A549 (cell line): ENCODE results near the gene DDR2. TPM values are rescaled to one million over a fixed set of nuclear protein-coding genes. Genes with fewer than 3 reads are reported as not detected.

Experiments
- ATAC-seq, 2 experiments: fragments of 200-7000 bp in 1 of 2; fragments of >200 bp in 1 of 2; cut with Nextera tagmentation in 1 of 2; cut with Tn5 transposase in 1 of 2; 3 replicates each; pipeline versions ENCODE4 v1.8.0 to v1.9.1; 2018 to 2020; ENCODE audit warnings: mild to moderate bottlenecking in 1 of 2, moderate library complexity in 1 of 2
- CTCF ChIA-PET: fragments of 300-600 bp; sonication (Branson Sonifier 250); formaldehyde crosslinking; extraction: SDS; loops from one replicate; lab custom pipeline; 2021; ENCODE audit warnings: antibody characterized with exemption, inconsistent platforms; lab: Yijun Ruan, JAX
- POLR2A ChIA-PET: fragments of 350-600 bp; formaldehyde crosslinking; extraction: SDS; loops from one replicate; lab custom pipeline; 2021; ENCODE audit warnings: antibody characterized with exemption, inconsistent platforms; lab: Yijun Ruan, JAX
- DNase-seq, 2 experiments: peaks; one replicate each; pipeline versions ENCODE4 v3.0.0 to v3.0.0-alpha.2; 2011 to 2016; ENCODE audit warnings: low read depth in 1 of 2, low spot score in 1 of 2
- FAIRE-seq: peaks from 2 replicates; lab custom pipeline; 2011; peaks lifted over from hg19 to GRCh38; lab: Jason Lieb, UNC
- H3K27ac ChIP-seq, 2 experiments: fragments of >200 bp; sonication (Bioruptor Twin); formaldehyde crosslinking; 3 replicates each; pipeline ENCODE4 v1.5.1; 2016 to 2017
- H3K4me1 ChIP-seq: fragments of >200 bp; sonication (Bioruptor Twin); formaldehyde crosslinking; 3 replicates; pipeline ENCODE4 v1.6.1; 2016
- H3K4me2 ChIP-seq: fragments of >200 bp; sonication (Bioruptor Twin); formaldehyde crosslinking; 3 replicates; pipeline ENCODE4 v1.6.1; 2016
- H3K4me3 ChIP-seq: fragments of >200 bp; sonication (Bioruptor Twin); formaldehyde crosslinking; 3 replicates; pipeline ENCODE4 v1.5.1; 2016
- H3K9me3 ChIP-seq: fragments of >200 bp; sonication (Bioruptor Twin); formaldehyde crosslinking; 3 replicates; pipeline ENCODE4 v1.6.1; 2016
- CBX2 ChIP-seq: fragments of 200-600 bp; sonication (generic); IDR thresholded peaks from 2 replicates; pipeline ENCODE4 v1.6.1; 2016; ENCODE audit warnings: low read depth, mild to moderate bottlenecking, borderline replicate concordance
- CHD2 ChIP-seq: fragments of 150-350 bp; IDR thresholded peaks from 2 replicates; pipeline ENCODE4 v1.6.1; 2014; ENCODE audit warnings: low read length; ENCODE audit not compliant: partially characterized antibody
- EHF ChIP-seq: fragments of 250-450 bp; sonication (Bioruptor Pico); IDR thresholded peaks from 2 replicates; pipeline ENCODE4 v1.5.0; 2020; ENCODE audit warnings: mild to moderate bottlenecking
- EHMT2 ChIP-seq: fragments of 200-600 bp; sonication (generic); IDR thresholded peaks from 2 replicates; pipeline ENCODE4 v1.6.1; 2016; ENCODE audit warnings: antibody characterized with exemption, low read depth, mild to moderate bottlenecking, moderate library complexity
- FOSL2 ChIP-seq, 2 experiments: fragments of 450-650 bp in 1 of 2; fragments of >200 bp in 1 of 2; sonication (Bioruptor Twin) in 1 of 2; formaldehyde crosslinking; IDR thresholded peaks; 2 replicates each; pipeline versions ENCODE4 v1.5.0 to v1.6.1; 2016 to 2020; ENCODE audit warnings: mild to moderate bottlenecking in 1 of 2, moderate library complexity in 1 of 2
- FOXS1 ChIP-seq: fragments of 250-450 bp; sonication (Bioruptor Pico); IDR thresholded peaks from 2 replicates; pipeline ENCODE4 v1.5.0; 2020; ENCODE audit warnings: mild to moderate bottlenecking, moderate library complexity
- HDAC2 ChIP-seq: fragments of 200-600 bp; sonication (generic); IDR thresholded peaks from 2 replicates; pipeline ENCODE4 v1.6.1; 2016
- HOXB13 ChIP-seq: fragments of 250-450 bp; sonication (Bioruptor Pico); IDR thresholded peaks from 2 replicates; pipeline ENCODE4 v1.5.0; 2020; ENCODE audit warnings: low read depth, mild to moderate bottlenecking, moderate library complexity
- HOXB5 ChIP-seq: fragments of 250-450 bp; sonication (Bioruptor Pico); IDR thresholded peaks from 2 replicates; pipeline ENCODE4 v1.5.0; 2020; ENCODE audit warnings: mild to moderate bottlenecking, moderate library complexity
- JUNB ChIP-seq: fragments of >200 bp; sonication (Bioruptor Twin); formaldehyde crosslinking; IDR thresholded peaks from 2 replicates; pipeline ENCODE4 v1.6.1; 2016
- KDM1A ChIP-seq: fragments of 200-600 bp; sonication (generic); IDR thresholded peaks from 2 replicates; pipeline ENCODE4 v1.6.1; 2016; ENCODE audit warnings: low read depth, mild to moderate bottlenecking
- MAZ ChIP-seq: fragments of 150-350 bp; IDR thresholded peaks from 2 replicates; pipeline ENCODE4 v1.6.1; 2014; ENCODE audit warnings: antibody characterized with exemption, low read depth, low read length, borderline replicate concordance
- MYC ChIP-seq: IDR thresholded peaks from 2 replicates; pipeline ENCODE4 v1.6.1; 2012; ENCODE audit warnings: mild to moderate bottlenecking, inconsistent platforms, low read length, improper control_type of control experiment, borderline replicate concordance
- POLR2AphosphoS2 ChIP-seq: conservative IDR thresholded peaks from 2 replicates; pipeline ENCODE4 v1.6.1; 2012; ENCODE audit warnings: low read length, improper control_type of control experiment, inconsistent platforms
- RCOR1 ChIP-seq: fragments of 150-350 bp; IDR thresholded peaks from 2 replicates; pipeline ENCODE4 v1.6.1; 2014; ENCODE audit warnings: antibody characterized with exemption, low read length, low read depth
- RNF2 ChIP-seq: fragments of 200-600 bp; sonication (generic); IDR thresholded peaks from 2 replicates; pipeline ENCODE4 v1.6.1; 2016; ENCODE audit warnings: low read depth, mild to moderate bottlenecking, antibody characterized with exemption, moderate library complexity, borderline replicate concordance
- SMC3 ChIP-seq: fragments of >200 bp; sonication (Bioruptor Twin); formaldehyde crosslinking; IDR thresholded peaks from 3 replicates; pipeline ENCODE4 v1.6.1; 2018; ENCODE audit warnings: inconsistent platforms
- TP53 ChIP-seq: fragments of 250-450 bp; sonication (Bioruptor Pico); IDR thresholded peaks from 2 replicates; pipeline ENCODE4 v1.5.0; 2021; ENCODE audit warnings: mild to moderate bottlenecking, moderate library complexity
- ZC3H11A ChIP-seq: fragments of 450-650 bp; IDR thresholded peaks from 2 replicates; pipeline ENCODE4 v1.6.1; 2014; ENCODE audit warnings: antibody characterized with exemption, mild to moderate bottlenecking
- ZFP36 ChIP-seq: fragments of 450-650 bp; IDR thresholded peaks from 2 replicates; pipeline ENCODE4 v1.6.1; 2014; ENCODE audit warnings: borderline replicate concordance; ENCODE audit not compliant: partially characterized antibody
- ZNF302 ChIP-seq: fragments of 250-450 bp; sonication (Bioruptor Pico); IDR thresholded peaks from 2 replicates; pipeline ENCODE4 v1.9.0; 2021; ENCODE audit warnings: inconsistent platforms, mild to moderate bottlenecking, moderate library complexity
- ZSCAN20 ChIP-seq: fragments of 250-450 bp; sonication (Bioruptor Pico); IDR thresholded peaks from 2 replicates; pipeline ENCODE4 v1.8.0; 2022; ENCODE audit warnings: mild to moderate bottlenecking, moderate library complexity
- WGBS: methylation state at CpG from one replicate; pipeline ENCODE4 v1.1.6; 2017; ENCODE audit errors: missing lambda C conversion rate; 5-methylcytosine and 5-hydroxymethylcytosine counted together
- polyA plus RNA-seq, 4 experiments: library from polyadenylated mRNA; depleted of rRNA in 3 of 4; stranded (reverse); fragments of >200 nt; fragmentation: RNase III in 1 of 4; extraction: RNeasy Plus Mini Kit Qiagen cat#74134 plus additional on column Dnase treatment in 1 of 4; gene quantifications; 2 replicates in 3 of 4; 3 replicates in 1 of 4; pipeline ENCODE4 v1.2.3, GENCODE V29; 2011 to 2017
- TF ChIP-seq, protein P1 (sequence below): fragments of 250-450 bp; sonication (Bioruptor Pico); IDR thresholded peaks from 2 replicates; pipeline ENCODE4 v1.5.0; 2020; ENCODE audit warnings: low read depth, mild to moderate bottlenecking, moderate library complexity
- TF ChIP-seq, protein P2 (sequence below): fragments of 250-450 bp; sonication (Bioruptor Pico); IDR thresholded peaks from 2 replicates; pipeline ENCODE4 v1.5.0; 2021; ENCODE audit warnings: mild to moderate bottlenecking, moderate library complexity, borderline replicate concordance
- TF ChIP-seq, protein P3 (sequence below): fragments of 150-350 bp; IDR thresholded peaks from 2 replicates; pipeline ENCODE4 v1.6.1; 2014; ENCODE audit warnings: low read depth, mild to moderate bottlenecking, low read length
- TF ChIP-seq, protein P4 (sequence below): fragments of 450-650 bp; IDR thresholded peaks from 2 replicates; pipeline ENCODE4 v1.6.1; 2014; ENCODE audit warnings: antibody characterized with exemption
- TF ChIP-seq, protein P5 (sequence below): fragments of >200 bp; sonication (Bioruptor Twin); formaldehyde crosslinking; IDR thresholded peaks from 3 replicates; pipeline ENCODE4 v1.5.1; 2016
- TF ChIP-seq, protein P6 (sequence below): IDR thresholded peaks from 2 replicates; pipeline ENCODE4 v1.6.1; 2012
- TF ChIP-seq, protein P7 (sequence below): fragments of >200 bp; sonication (Bioruptor Twin); formaldehyde crosslinking; IDR thresholded peaks from 3 replicates; pipeline ENCODE4 v1.6.1; 2016

Gene DDR2
- polyA plus RNA-seq, 2 of the 4 experiments (the other 2 are of a cell fraction): 0.14 to 0.49 TPM

DNA sequence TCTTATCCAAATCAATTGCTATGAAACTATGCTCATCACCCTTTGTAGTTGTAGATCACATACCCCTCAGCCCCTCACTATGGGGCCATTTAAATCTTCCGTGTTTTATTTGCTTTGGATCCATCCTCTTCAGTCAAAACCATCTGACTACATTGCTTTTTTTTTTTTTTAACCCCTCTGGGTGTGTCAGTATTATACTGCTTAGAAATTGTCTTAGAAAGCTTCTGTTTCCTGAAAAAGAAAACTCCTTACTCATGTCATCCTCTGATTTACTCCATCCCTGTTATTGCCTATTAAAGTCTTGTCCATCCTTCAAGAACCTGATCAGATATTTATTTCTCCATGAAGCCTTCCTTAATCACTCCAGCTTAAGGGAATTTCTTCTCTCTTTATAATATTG lies 84.3 kb downstream of the DDR2 start:
- FAIRE-seq (no peak), DNase-seq (no peak), ATAC-seq (no peak)
- Histone ChIP-seq H3K27ac (no peak overlapping the region), H3K4me2 (no peak overlapping the region), H3K4me3 (no peak overlapping the region), H3K9me3 (no peaks in the 10 kb centered on the region), H3K4me1 (no peaks in the 10 kb centered on the region)
- POLR2A ChIA-PET: no interaction called here
- 52% methylated on average over 1 of the region's 1 CpG for WGBS
- CTCF ChIA-PET: no interaction called here
- TF ChIP-seq RNF2: no peak
- TF ChIP-seq, protein P1, sequence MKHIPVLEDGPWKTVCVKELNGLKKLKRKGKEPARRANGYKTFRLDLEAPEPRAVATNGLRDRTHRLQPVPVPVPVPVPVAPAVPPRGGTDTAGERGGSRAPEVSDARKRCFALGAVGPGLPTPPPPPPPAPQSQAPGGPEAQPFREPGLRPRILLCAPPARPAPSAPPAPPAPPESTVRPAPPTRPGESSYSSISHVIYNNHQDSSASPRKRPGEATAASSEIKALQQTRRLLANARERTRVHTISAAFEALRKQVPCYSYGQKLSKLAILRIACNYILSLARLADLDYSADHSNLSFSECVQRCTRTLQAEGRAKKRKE (CRISPR knock-in tag): no peak
- TF ChIP-seq FOXS1 (CRISPR knock-in tag): no peak
- no peak for TF ChIP-seq SMC3
- TF ChIP-seq, protein P2, sequence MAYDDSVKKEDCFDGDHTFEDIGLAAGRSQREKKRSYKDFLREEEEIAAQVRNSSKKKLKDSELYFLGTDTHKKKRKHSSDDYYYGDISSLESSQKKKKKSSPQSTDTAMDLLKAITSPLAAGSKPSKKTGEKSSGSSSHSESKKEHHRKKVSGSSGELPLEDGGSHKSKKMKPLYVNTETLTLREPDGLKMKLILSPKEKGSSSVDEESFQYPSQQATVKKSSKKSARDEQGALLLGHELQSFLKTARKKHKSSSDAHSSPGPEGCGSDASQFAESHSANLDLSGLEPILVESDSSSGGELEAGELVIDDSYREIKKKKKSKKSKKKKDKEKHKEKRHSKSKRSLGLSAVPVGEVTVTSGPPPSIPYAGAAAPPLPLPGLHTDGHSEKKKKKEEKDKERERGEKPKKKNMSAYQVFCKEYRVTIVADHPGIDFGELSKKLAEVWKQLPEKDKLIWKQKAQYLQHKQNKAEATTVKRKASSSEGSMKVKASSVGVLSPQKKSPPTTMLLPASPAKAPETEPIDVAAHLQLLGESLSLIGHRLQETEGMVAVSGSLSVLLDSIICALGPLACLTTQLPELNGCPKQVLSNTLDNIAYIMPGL (CRISPR knock-in tag): no peak
- TF ChIP-seq HOXB13: no peak
- no peak for TF ChIP-seq HOXB5 (CRISPR knock-in tag)
- no peak for TF ChIP-seq FOSL2 (IDR thresholded peaks at IDR 0.05)
- no peak for TF ChIP-seq FOSL2 (CRISPR knock-in tag; IDR thresholded peaks at IDR 0.05)
- TF ChIP-seq POLR2AphosphoS2: no peak
- TF ChIP-seq JUNB: no peak
- TF ChIP-seq ZNF302 (CRISPR knock-in tag): no peak
- no peak for TF ChIP-seq EHMT2
- TF ChIP-seq EHF (CRISPR knock-in tag): no peak
- TF ChIP-seq CBX2: no peak
- no peak for TF ChIP-seq HDAC2
- no peak for TF ChIP-seq ZC3H11A

DNA sequence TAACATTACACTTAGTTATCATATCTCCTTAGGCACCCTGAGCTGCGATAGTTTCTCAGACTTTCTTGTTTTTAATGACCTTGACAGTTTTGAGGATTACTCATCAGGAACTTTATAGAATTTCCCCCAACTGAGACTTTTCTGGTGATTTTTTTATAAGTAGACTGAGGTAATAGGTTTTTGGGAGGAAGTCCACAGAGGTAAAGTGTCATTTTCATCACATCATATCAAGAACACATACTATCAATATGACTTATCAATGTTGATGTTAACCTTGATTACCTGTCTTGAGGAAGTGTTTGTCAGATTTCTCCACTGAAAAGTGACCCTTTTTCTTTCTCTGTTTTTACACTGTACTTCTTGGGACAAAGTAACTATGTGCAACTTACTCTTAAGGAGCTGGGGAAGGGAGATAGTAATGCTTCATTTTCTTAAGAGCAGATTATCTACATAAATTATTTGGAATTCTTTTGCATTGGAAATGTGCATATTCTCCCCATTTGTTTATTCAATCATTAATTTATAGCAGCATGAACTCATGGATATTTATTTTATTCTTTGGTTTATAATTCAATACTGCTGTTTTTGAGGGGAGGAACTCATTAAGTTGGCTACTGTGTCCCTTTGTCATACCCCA lies 85.4 kb downstream of the DDR2 start:
- H3K4me2 ChIP-seq: no peak overlapping the region
- H3K27ac ChIP-seq: no peak overlapping the region
- no peaks in the 10 kb centered on the region for H3K9me3 ChIP-seq
- WGBS: 62% methylated on average over 1 of the region's 1 CpG
- H3K4me1 ChIP-seq: no peaks in the 10 kb centered on the region
- ChIA-PET CTCF (interaction anchor here (0.6 to 1.1 kb wide), 2 partner anchors 16 to 661 kb away, joined by 3 read pairs; no protein-coding TSS in a partner anchor), POLR2A (no interaction called here)
- DNase-seq: no peak
- no peak for ATAC-seq
- no peak for FAIRE-seq
- no peak overlapping the region for H3K4me3 ChIP-seq
- TF ChIP-seq, protein P3, sequence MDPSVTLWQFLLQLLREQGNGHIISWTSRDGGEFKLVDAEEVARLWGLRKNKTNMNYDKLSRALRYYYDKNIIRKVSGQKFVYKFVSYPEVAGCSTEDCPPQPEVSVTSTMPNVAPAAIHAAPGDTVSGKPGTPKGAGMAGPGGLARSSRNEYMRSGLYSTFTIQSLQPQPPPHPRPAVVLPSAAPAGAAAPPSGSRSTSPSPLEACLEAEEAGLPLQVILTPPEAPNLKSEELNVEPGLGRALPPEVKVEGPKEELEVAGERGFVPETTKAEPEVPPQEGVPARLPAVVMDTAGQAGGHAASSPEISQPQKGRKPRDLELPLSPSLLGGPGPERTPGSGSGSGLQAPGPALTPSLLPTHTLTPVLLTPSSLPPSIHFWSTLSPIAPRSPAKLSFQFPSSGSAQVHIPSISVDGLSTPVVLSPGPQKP: no peak
- TF ChIP-seq ZFP36 (no peak), RCOR1 (no peak), TP53 (CRISPR knock-in tag) (no peak), FOSL2 (IDR thresholded peaks at IDR 0.05) (no peak), FOSL2 (CRISPR knock-in tag; IDR thresholded peaks at IDR 0.05) (no peak), KDM1A (no peak), ZSCAN20 (CRISPR knock-in tag) (no peak), HDAC2 (no peak), ZNF302 (CRISPR knock-in tag) (no peak), MYC (no peak), CHD2 (no peak), HOXB13 (no peak), MAZ (no peak)
- TF ChIP-seq, protein P4, sequence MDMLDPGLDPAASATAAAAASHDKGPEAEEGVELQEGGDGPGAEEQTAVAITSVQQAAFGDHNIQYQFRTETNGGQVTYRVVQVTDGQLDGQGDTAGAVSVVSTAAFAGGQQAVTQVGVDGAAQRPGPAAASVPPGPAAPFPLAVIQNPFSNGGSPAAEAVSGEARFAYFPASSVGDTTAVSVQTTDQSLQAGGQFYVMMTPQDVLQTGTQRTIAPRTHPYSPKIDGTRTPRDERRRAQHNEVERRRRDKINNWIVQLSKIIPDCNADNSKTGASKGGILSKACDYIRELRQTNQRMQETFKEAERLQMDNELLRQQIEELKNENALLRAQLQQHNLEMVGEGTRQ: no peak
- TF ChIP-seq, protein P5, sequence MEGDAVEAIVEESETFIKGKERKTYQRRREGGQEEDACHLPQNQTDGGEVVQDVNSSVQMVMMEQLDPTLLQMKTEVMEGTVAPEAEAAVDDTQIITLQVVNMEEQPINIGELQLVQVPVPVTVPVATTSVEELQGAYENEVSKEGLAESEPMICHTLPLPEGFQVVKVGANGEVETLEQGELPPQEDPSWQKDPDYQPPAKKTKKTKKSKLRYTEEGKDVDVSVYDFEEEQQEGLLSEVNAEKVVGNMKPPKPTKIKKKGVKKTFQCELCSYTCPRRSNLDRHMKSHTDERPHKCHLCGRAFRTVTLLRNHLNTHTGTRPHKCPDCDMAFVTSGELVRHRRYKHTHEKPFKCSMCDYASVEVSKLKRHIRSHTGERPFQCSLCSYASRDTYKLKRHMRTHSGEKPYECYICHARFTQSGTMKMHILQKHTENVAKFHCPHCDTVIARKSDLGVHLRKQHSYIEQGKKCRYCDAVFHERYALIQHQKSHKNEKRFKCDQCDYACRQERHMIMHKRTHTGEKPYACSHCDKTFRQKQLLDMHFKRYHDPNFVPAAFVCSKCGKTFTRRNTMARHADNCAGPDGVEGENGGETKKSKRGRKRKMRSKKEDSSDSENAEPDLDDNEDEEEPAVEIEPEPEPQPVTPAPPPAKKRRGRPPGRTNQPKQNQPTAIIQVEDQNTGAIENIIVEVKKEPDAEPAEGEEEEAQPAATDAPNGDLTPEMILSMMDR: no peak
- TF ChIP-seq, protein P6, sequence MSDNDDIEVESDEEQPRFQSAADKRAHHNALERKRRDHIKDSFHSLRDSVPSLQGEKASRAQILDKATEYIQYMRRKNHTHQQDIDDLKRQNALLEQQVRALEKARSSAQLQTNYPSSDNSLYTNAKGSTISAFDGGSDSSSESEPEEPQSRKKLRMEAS: no peak
- TF ChIP-seq, protein P7, sequence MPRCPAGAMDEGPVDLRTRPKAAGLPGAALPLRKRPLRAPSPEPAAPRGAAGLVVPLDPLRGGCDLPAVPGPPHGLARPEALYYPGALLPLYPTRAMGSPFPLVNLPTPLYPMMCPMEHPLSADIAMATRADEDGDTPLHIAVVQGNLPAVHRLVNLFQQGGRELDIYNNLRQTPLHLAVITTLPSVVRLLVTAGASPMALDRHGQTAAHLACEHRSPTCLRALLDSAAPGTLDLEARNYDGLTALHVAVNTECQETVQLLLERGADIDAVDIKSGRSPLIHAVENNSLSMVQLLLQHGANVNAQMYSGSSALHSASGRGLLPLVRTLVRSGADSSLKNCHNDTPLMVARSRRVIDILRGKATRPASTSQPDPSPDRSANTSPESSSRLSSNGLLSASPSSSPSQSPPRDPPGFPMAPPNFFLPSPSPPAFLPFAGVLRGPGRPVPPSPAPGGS: no peak
